ENCODE data around the gene POLR3A.
"Not testable (repeated sequence)": the region's sequence is repeated elsewhere in the genome, so short reads cannot be mapped to it uniquely, and the experiment has no call there.

POLR3A gene

GRCh38 chr10:78019264-78019663 is 10.1 kb downstream of the POLR3A start:
- no peak for DNase-seq (ENCODE audit: low spot score)

GRCh38 chr10:78017856-78018255 is 11.5 kb downstream of the POLR3A start:
- DNase-seq (ENCODE audit: low spot score): no peak

GRCh38 chr10:78015546-78015945 is 13.8 kb downstream of the POLR3A start:
- no peak for DNase-seq (ENCODE audit: low spot score)

DNA sequence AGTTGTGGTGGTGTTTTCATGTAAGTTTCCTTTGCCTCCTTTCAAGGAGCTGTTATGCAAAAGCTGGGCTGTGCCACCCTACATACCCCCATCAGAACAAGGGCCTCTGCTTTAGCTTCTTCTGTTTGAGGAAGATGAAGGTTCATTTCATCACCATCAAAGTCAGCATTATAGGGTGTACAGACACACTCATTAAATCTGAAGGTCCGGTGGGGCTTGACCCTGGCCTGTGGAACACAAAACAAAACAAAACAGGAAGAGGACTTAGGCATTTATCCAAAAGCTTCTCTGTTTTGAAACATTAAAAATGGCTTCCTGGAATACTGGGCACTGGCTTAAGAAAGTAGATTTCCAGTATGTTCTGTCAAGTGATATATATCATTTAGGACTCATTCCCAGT is 15.8 kb downstream of the POLR3A start:
- DNase-seq (ENCODE audit: low spot score): no peak

GRCh38 chr10:78011065-78011464 is 18.2 kb downstream of the POLR3A start:
- DNase-seq (ENCODE audit: low spot score): no peak

DNA sequence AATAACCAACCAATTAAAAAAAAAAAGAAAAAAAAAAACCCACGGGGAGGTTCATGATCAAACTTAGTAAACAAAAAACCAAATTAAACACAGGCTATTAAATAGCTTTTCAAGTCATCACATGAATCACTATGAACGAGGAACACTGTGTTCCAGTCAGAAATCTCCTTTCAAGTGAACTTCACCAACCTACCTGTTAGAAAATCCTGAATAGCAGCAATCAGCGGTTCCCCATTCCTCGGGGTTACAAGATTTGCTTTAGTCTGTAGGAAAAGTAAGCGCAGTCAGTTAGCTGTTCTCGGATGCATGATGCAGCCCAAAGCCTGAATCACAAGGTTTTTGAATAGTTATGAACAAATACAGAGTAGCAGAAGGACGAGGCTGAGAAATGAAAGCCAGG is 19.0 kb downstream of the POLR3A start:
- DNase-seq (ENCODE audit: low spot score): no peak

GRCh38 chr10:78009662-78010061 is 19.7 kb downstream of the POLR3A start:
- DNase-seq (ENCODE audit: low spot score): no peak

GRCh38 chr10:78007172-78007571 is 22.1 kb downstream of the POLR3A start:
- DNase-seq (ENCODE audit: low spot score): no peak

- no peak for DNase-seq (ENCODE audit: low spot score)
These were observed 24.9 kb downstream of the POLR3A start for GRCh38 chr10:78004215-78005026.

GRCh38 chr10:78002541-78003288 is 26.6 kb downstream of the POLR3A start:
- DNase-seq (ENCODE audit: low spot score): no peak

DNA sequence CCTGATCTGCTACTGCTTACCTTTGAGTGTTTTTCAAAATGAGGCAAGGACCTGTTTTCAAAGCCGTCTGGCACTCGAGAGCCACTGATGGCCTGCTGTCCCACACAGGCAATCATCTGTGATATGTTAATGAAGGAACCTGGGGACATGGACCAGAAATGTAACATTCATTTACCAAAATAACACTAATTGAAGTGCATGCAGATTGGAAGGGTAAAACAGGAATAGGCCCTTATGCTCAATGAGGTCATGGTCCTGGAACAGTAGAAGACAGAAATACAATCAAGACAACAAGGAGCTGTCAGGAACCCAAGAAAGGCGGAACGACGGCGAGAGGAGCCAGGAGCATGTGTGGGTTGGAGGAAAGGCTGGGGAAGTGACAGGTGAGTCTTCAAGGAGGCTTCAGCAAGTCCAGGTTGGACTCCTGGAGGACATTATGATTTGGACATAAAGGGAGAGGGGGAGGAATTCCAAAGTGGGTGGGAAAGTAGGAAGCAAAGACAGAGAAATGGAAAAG is 28.3 kb downstream of the POLR3A start:
- no peak for DNase-seq (ENCODE audit: low spot score)

DNA sequence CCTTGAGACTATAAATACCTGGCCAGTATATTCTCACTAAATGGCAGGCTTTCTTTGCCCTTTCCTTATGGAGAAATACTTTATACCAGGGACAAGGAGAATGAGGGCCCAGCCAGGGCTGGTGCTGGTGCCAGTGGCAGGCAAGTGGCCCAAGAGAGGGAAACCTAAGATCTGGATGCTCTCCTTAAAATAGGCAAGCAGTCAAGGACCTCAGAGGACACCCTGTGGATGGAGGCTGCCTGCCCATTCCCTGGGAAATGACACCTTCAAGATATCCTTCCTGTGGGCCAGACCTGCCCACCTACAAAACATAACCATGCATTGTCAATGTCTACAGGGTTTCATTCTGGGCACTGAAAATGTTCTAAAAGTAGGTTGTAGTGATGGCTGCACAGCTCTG is 29.1 kb downstream of the POLR3A start:
- DNase-seq (ENCODE audit: low spot score): no peak

- DNase-seq (ENCODE audit: low spot score): not testable (repeated sequence)
These were observed 30.5 kb downstream of the POLR3A start for GRCh38 chr10:77998780-77999179.

DNA sequence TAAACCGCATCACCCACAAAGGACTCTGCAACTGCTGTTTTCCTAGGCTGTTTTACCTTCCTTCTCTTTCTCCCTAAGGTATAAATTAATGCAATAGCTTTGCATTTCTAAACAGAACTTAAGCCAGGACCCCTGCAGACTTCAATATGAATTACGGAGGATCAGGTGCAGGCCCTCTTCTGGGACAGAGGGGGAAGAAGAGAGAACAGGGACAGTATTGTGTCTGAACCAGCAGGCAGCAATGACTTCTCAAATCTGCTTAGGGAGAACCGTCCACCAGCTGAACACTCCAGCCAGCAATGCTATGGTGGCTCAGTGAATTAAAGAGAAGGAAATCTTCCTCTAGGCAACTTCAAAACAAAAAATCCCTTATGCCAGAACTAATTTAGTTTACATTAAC is 35.7 kb downstream of the POLR3A start:
- DNase-seq (ENCODE audit: low spot score): no peak

DNA sequence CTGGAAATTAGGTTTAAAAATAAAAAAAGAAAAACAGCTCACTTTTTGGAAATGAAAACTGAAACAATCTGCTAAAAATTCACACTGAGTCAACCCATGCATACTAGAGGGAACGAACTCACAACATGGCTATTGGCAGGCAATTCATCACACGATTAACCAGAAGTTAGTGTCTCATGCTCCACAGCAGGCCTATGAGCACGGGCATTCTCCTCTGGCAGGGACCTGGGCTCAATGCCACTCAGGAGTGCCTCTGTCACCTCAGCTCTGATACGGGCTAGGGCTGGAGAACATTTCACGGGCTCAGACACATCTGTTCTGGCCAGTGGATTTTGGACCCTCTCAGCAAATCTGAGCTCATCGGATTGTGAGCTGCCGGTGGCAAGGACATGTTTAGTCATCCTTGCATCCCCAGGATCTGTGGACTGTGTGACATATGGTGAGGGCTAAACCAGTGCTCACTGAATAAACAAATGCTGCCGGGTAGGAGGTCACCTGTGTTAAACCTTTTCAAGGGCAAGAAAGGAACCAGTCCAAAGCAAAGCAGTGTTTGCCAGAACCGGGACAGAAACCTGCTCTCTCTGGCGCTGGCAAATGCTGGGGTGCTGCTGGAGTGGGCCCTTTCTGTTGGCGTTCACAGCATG is 40.1 kb downstream of the POLR3A start:
- no peak for DNase-seq (ENCODE audit: low spot score)

- DNase-seq (ENCODE audit: low spot score): no peak
These were observed 41.6 kb downstream of the POLR3A start for GRCh38 chr10:77987671-77988255.

GRCh38 chr10:77984986-77985385 is 44.3 kb downstream of the POLR3A start:
- DNase-seq (ENCODE audit: low spot score): no peak

- no peak for DNase-seq (ENCODE audit: low spot score)
These were observed 45.7 kb downstream of the POLR3A start for GRCh38 chr10:77983384-77984341.

DNA sequence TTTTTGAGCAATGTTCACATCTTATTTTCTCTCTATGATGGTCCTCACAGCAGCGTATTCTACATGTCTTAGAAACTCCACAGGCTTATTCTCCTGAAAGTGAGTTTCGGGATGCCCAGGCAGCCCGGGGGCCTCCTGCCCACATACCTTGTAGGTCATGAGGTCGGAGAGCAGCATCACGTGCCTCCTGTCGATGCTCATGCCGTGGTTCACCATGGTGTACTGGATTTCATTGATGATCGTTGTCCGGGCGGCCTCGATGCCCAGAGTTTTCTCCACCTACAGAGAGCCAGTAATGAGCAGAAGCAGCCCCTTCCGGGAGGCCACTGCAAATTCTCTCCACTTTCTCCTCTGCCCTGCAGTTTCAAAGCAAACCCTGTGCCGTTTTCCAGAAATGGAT is 48.0 kb downstream of the POLR3A start:
- DNase-seq (ENCODE audit: low spot score): no peak

DNA sequence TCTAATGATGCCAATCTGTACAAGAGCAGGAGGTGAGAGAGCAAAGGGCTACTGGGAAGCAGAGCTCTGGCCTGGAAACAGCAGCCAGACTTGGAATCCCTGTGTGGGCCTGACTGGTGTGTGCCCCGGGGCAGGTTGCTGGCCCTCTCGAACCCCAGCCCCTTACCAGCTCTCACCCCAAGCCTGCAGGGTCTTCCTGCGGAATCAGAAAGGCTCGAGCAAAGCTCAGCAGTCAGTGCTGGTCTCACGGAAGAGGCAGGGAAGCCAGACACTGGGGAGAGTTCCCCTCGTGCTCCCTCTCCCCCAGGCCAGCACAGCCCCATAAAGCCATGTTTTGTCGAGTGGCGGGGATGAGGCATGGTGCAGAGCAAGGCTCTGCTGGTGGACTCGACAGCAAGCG is 50.1 kb downstream of the POLR3A start:
- no peak for DNase-seq (ENCODE audit: low spot score)

- DNase-seq (ENCODE audit: low spot score): no peak
These were observed 51.0 kb downstream of the POLR3A start for GRCh38 chr10:77978360-77978759.
